ENCODE results near the gene C14orf93. TPM values are rescaled to one million over a fixed set of nuclear protein-coding genes. Genes with fewer than 3 reads are reported as not detected.

C14orf93 gene
- total RNA-seq, 2 donors from 2014 or later = 15.1 to 17.6 TPM

GRCh38 chr14:23051141-23052057, 41.5 kb upstream of the C14orf93 start:
- no peaks in the 10 kb centered on the region for H3K9me3 ChIP-seq
- no peaks in the 10 kb centered on the region for H3K4me1 ChIP-seq (replicated peaks)
- no peak for DNase-seq (ENCODE audit: low spot score)
- WGBS = 79% methylated on average over 5 of the region's 5 CpGs
- no peaks in the 10 kb centered on the region for H3K36me3 ChIP-seq
- intact Hi-C loops (cut with DNase I) = no loop called here
- no peaks in the 10 kb centered on the region for H3K27me3 ChIP-seq (replicated peaks; ENCODE audit: insufficient read depth)
- H3K27ac ChIP-seq = no peak overlapping the region
- TF ChIP-seq POLR2AphosphoS5 (IDR thresholded peaks at IDR 0.05) (no peak), CTCF (IDR thresholded peaks at IDR 0.05) (no peak), POLR2A (IDR thresholded peaks at IDR 0.05) (no peak)
- no peak overlapping the region for H3K4me3 ChIP-seq

GRCh38 chr14:23049011-23049410, 39.1 kb upstream of the C14orf93 start:
- TF ChIP-seq POLR2A (IDR thresholded peaks at IDR 0.05) (no peak), CTCF (IDR thresholded peaks at IDR 0.05) (no peak), POLR2AphosphoS5 (IDR thresholded peaks at IDR 0.05) (no peak)
- Histone ChIP-seq H3K27me3 (replicated peaks; ENCODE audit: insufficient read depth) (no peaks in the 10 kb centered on the region), H3K36me3 (no peaks in the 10 kb centered on the region), H3K27ac (no peak overlapping the region), H3K4me3 (no peak overlapping the region), H3K9me3 (no peaks in the 10 kb centered on the region), H3K4me1 (replicated peaks) (no peaks in the 10 kb centered on the region)
- DNase-seq (ENCODE audit: low spot score) = no peak
- WGBS = 94% methylated on average over 7 of the region's 9 CpGs
- intact Hi-C loops (cut with DNase I) = no loop called here

- no peaks in the 10 kb centered on the region for H3K4me1 ChIP-seq (replicated peaks)
- 84% methylated on average over 84 of the region's 85 CpGs for WGBS
- no peaks in the 10 kb centered on the region for H3K9me3 ChIP-seq
- no peaks in the 10 kb centered on the region for H3K36me3 ChIP-seq
- no peak for DNase-seq (ENCODE audit: low spot score)
- no peak overlapping the region for H3K4me3 ChIP-seq
- TF ChIP-seq POLR2A (IDR thresholded peaks at IDR 0.05) = no peak
- no peak for TF ChIP-seq POLR2AphosphoS5 (IDR thresholded peaks at IDR 0.05)
- no peak for TF ChIP-seq CTCF (IDR thresholded peaks at IDR 0.05)
- intact Hi-C loops (cut with DNase I) = no loop called here
- no peaks in the 10 kb centered on the region for H3K27me3 ChIP-seq (replicated peaks; ENCODE audit: insufficient read depth)
- H3K27ac ChIP-seq = no peak overlapping the region
Observed at GRCh38 chr14:23047751-23048693, 38.1 kb upstream of the C14orf93 start.

- Histone ChIP-seq H3K36me3 (no peaks in the 10 kb centered on the region), H3K4me1 (replicated peaks) (no peaks in the 10 kb centered on the region), H3K9me3 (no peaks in the 10 kb centered on the region), H3K4me3 (no peak overlapping the region), H3K27ac (no peak overlapping the region), H3K27me3 (replicated peaks; ENCODE audit: insufficient read depth) (no peaks in the 10 kb centered on the region)
- intact Hi-C loops (cut with DNase I) = no loop called here
- TF ChIP-seq POLR2A (IDR thresholded peaks at IDR 0.05) = no peak
- WGBS = 63% methylated on average over 6 of the region's 6 CpGs
- no peak for DNase-seq (ENCODE audit: low spot score)
Observed at GRCh38 chr14:23047034-23047634, 37.2 kb upstream of the C14orf93 start.
